NCI-H2171 treated with DMSO at 0.1 percent for 48 hours (cell line): Measurements from ENCODE around the gene SLC28A1.

Source experiments
- DNase-seq: peaks from one replicate; lab custom pipeline; 2025; lab: John Stamatoyannopoulos, UW

SLC28A1 gene

DNA sequence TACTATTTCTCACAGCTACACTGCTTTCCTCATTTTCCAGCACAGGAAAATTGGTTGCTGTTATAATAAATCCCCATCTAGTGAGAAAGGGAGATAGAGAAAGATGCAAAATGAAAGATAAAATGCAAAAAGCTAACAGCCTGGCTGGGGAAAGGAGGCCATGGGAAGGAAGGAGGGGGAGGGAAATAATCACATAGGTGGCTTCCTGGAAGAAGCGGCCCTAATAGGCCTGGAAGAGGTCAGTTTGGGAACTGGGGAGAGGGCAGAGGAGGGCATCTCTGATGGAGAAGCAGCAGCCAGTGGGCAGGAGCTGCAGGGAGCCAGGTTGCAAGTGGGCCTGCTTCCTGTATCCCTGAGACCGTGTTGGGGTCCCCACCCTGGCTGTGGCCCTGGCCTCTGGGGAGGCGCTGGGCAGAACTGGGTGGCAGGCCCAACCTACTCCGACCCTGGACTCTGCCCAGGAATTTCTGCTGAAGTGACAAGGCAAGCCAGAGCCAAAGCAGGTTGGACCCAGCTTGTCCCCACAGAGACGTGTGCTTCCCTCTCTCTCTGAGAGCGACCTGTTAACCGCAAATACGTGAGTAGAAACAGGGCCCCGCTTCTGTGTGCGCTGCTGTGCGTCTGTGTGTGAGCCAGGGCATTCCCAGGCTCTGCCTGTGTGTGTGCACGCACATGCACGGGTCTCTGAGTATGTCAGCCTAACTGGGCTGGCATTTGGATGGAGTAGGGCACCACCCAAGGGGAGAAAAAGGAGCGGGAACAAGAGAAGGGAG, 1.9 kb downstream of the SLC28A1 start:
- no peak for DNase-seq

- no peak for DNase-seq
Measured at GRCh38 chr15:84886984-84887299, 2.5 kb downstream of the SLC28A1 start.

GRCh38 chr15:84887938-84888337, 3.5 kb downstream of the SLC28A1 start:
- no peak for DNase-seq

- DNase-seq = peak; percentile 84
Measured at GRCh38 chr15:84888639-84889038, 4.2 kb downstream of the SLC28A1 start.

- peak; percentile 82 for DNase-seq
Measured at GRCh38 chr15:84889313-84889990, 5.0 kb downstream of the SLC28A1 start.

GRCh38 chr15:84889991-84890669, 5.7 kb downstream of the SLC28A1 start:
- no peak for DNase-seq

DNA sequence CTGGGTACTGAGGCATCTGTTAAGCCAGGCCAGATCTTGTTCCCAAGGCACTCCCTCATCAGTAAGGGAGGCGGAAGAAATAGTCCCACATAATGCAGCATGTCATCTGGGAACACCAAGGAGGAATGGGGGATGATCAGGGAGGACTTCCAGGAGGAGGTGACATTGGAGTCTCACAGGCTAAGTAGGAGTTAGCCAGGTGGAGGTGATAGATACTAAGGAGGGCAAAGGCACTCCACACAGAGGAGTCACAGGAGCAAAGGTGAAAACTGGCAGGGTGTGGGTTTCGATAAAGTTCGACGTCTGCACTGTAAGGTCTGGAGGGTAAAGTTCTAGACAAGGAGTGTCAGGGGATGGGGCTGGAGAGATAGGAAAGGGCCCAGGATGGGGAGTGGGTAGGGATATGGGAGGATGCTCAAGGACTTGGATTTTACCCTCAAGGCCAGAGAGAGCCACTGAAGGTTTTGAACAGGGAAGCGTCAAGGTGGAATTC, 6.3 kb downstream of the SLC28A1 start:
- no peak for DNase-seq

DNA sequence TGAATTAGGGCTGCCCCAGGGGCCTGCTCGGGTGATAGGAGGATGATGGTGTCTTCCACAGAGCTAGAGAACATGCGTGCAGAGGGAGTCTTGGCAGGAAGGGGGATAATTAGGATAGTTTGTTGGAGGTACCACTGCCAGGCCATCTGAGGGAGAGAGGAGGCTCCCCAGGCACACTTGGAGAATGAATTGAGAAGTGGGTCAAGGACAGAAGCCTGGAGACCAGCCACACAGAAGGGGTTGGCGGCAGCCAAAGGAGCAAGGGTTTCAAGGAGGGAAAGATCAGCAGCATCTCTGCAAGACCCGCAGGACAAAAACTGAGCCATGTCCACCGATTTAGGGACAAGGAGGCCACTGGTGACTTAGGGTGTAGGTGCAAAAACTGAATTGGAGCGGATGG, 6.9 kb downstream of the SLC28A1 start:
- DNase-seq = no peak

DNA sequence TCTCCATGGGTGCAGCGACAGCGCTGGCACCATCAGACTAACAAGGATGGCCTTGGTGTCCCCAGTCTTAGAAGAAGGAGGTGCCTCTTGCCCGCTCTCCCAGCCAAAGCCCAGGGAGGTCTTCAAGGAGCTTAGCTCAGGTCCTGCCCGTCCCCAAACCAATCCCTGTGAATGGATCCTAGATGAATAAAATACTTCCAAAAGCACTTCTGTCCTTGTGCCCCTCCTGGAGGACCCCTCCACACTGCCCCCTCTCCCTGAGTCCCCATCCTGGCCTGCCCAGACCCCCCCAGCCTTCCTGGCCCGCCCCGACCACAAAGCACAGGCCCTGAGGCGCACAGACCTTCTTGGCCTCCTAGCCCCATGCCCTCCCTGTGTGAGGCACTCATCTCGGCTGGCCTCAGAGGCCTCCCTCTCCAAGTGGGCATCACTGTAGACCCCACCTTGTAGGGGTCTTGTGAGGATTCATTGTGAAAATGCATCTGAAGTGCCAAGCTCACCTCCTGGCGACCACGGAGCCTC, 8.4 kb downstream of the SLC28A1 start:
- DNase-seq = no peak

DNA sequence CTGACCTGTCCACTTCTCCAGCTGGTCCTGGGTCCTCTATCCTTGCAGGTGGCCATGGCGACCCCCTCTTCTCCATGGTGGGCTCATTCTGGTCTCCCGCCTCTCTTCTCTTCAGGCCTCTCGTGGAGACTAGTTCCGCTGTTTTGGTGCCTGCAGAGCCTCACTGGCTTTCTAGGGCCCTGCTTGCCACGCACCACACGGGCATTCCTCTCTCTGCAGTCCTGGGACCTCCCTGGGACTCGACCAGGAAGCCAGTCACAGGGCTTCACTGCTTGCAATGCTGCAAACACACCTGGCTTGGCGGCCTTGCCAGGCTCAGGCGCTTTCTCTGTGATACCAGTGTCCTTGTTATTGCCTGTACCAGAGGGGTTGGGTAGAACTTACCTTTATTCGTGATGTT, 9.1 kb downstream of the SLC28A1 start:
- DNase-seq = no peak

- DNase-seq = no peak
Measured at GRCh38 chr15:84894736-84895425, 10.4 kb downstream of the SLC28A1 start.

DNA sequence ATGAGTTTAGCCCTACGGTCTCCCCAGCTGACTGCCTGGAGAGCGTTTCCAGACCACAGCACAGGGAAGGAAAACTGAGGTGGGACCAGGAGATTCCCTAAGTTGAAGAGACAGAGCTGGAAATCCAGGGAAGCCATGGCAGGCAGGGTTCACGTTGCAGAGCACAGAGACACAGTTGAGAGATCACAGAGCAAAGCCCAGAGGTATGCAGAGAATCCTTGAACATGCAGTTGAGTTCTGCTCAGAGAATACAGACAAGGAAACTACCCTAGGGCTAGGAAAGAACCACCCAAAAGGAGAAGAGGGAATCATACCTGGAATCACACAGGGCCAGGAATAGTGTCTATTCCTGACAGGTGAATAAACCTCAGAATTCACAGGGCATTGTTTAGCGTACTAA, 14.3 kb downstream of the SLC28A1 start:
- DNase-seq = no peak

- no peak for DNase-seq
Measured at GRCh38 chr15:84899750-84900149, 15.3 kb downstream of the SLC28A1 start.

DNA sequence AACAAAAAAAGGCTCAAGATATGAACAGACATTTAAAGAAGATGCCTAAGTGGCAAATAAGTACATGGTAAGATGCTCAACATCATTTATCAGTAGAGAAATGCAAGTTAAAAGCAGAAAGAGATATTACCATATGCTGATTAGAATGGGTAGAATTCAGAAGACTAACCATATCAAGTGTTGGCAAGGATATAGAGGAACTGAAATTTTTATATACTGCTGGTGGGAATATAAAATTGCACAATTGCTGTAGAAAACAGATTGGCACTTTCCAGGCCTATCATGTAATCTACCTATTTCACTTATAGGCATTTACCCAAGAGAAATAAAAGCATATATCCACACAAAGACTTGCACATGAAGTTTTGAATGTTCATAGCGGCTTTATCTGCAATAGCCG, 17.1 kb downstream of the SLC28A1 start:
- no peak for DNase-seq

DNA sequence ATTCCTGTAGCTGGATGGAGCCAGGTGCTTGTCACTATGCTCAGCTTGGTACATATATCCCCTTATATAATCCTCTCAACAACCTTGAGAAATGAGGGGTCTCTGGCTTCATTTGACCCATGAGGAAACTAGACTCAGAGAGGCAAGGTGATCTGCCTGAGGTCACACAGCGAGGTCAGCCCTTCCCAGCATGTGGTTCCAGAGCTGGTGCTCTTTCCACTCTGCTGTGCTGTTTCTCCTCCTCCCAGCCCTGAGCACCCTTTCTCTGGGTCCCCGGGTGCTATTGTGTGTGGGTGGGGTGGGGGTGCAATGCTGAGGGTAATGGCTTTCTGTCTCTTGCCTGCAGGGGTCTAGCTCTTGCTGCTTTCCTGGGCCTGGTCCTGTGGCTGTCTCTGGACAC, 19.3 kb downstream of the SLC28A1 start:
- no peak for DNase-seq

GRCh38 chr15:84904419-84904818, 20.0 kb downstream of the SLC28A1 start:
- no peak for DNase-seq

GRCh38 chr15:84905016-84905916, 20.8 kb downstream of the SLC28A1 start:
- DNase-seq = no peak

DNA sequence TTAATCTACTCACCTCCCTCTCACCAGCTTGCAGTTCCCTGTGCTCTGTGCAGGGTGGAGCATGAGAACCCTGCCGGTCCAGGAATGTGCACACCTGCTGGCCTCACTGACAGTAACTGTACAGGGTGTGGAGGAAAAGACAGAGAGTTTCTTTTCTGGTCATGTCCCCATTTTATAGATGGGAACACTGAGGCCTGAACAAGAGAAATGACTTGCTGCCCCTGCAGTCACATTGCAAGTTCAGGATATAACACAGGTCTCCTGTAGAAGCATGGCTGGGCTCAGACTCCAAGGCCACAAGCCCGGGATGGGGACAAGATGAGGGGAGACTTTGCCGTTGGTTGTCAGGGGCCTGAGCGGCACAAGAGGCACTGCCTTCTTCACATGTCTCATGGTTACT, 23.3 kb downstream of the SLC28A1 start:
- no peak for DNase-seq

GRCh38 chr15:84908564-84908963, 24.1 kb downstream of the SLC28A1 start:
- no peak for DNase-seq

DNA sequence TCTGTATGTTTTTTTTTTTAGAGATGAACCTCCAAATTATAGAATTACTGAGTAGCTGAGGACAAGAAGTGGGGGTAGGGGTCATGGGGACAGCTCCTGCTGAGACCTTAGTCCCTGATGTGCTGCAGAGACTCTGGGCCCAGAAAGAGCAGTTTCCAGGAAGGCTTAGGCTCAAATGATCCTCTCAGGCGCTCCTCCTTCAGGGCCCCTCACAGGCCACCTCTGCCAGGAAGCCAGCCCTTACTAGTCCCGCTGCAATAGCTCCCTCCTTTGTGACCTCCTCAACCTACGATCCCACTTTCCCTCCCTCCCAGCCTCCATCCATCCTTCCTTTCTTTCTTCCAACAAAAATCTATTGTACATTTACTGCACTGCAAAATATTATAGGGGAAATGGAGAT, 24.6 kb downstream of the SLC28A1 start:
- DNase-seq = no peak

DNA sequence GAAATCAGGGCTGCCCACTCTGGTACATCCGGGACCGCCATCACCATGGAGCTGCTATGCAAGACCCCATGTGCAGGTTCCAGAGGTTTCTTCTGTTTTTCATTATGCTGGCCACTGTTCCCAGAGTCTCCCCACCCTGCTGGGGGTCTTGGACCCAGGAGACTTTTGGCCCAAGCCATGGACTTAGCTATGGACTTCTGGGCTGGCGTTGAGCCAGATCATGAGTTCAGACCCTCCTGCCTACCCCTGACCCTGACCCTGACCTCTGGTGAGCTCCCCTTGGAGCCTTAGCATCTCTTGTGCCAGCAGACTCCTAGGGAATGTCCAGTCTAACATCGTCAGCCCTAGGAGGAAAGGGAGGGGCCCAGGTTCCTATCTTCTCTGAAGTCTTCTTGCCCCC, 25.3 kb downstream of the SLC28A1 start:
- DNase-seq = no peak
